PC-9 (cell line): Measurements from ENCODE around the gene DCUN1D4. TPM values are rescaled to one million over a fixed set of nuclear protein-coding genes. Genes with fewer than 3 reads are reported as not detected.

Experiments
- BruUV-seq: library from RNA; stranded (reverse); fragments of 400-500 nt; replicated peaks from 2 replicates; lab custom pipeline; 2021; lab: Mats Ljungman, UMichigan
- CTCF ChIA-PET: fragments of 300-600 bp; sonication (Branson Sonifier 250); formaldehyde crosslinking; loops from one replicate; lab custom pipeline; 2022; ENCODE audit warnings: antibody characterized with exemption; lab: Charles Lee
- POLR2A ChIA-PET: fragments of 300-600 bp; sonication (Branson Sonifier 250); formaldehyde crosslinking; loops from one replicate; lab custom pipeline; 2022; ENCODE audit warnings: antibody characterized with exemption; ENCODE audit not compliant: unreplicated experiment; lab: Charles Lee
- DNase-seq, 2 experiments: peaks; one replicate each; pipeline versions ENCODE4 v3.0.0 to v3.0.0-alpha.2; 2015 to 2022; ENCODE audit warnings: mixed read lengths in 1 of 2
- H2AFZ ChIP-seq: fragments of 200-600 bp; sonication (generic); 2 replicates; pipeline ENCODE4 v1.8.1; 2017; ENCODE audit warnings: antibody characterized with exemption
- H3F3A ChIP-seq: fragments of 200-600 bp; sonication (generic); 2 replicates; pipeline ENCODE4 v1.8.1; 2017; ENCODE audit warnings: antibody characterized with exemption, mild to moderate bottlenecking, low read depth; ENCODE audit not compliant: insufficient read depth
- H3K27ac ChIP-seq: fragments of 200-600 bp; sonication (generic); 2 replicates; pipeline ENCODE4 v1.6.1; 2016; ENCODE audit warnings: mixed run types
- H3K27me3 ChIP-seq: fragments of 200-600 bp; sonication (generic); 2 replicates; pipeline ENCODE4 v1.6.1; 2016; ENCODE audit warnings: low read depth, mixed run types; ENCODE audit not compliant: insufficient read depth
- H3K36me3 ChIP-seq: fragments of 200-600 bp; sonication (generic); 2 replicates; pipeline ENCODE4 v1.6.1; 2016; ENCODE audit warnings: low read depth, mixed run types
- H3K4me1 ChIP-seq: fragments of 200-600 bp; sonication (generic); replicated peaks from 2 replicates; pipeline ENCODE4 v1.6.1; 2016; ENCODE audit warnings: mixed run types; ENCODE audit not compliant: insufficient read depth
- H3K4me2 ChIP-seq: fragments of 200-600 bp; sonication (generic); 2 replicates; pipeline ENCODE4 v1.6.1; 2017; ENCODE audit warnings: mixed run types
- H3K4me3 ChIP-seq: fragments of 200-600 bp; sonication (generic); 2 replicates; pipeline ENCODE4 v1.6.1; 2016; ENCODE audit warnings: mixed run types
- H3K79me2 ChIP-seq: fragments of 200-600 bp; sonication (generic); 2 replicates; pipeline ENCODE4 v1.6.1; 2017; ENCODE audit warnings: low read depth, mixed run types
- H3K9me2 ChIP-seq: fragments of 200-600 bp; sonication (generic); 2 replicates; pipeline ENCODE4 v1.8.1; 2017; ENCODE audit warnings: mild to moderate bottlenecking; ENCODE audit not compliant: insufficient read depth
- H3K9me3 ChIP-seq: fragments of 200-600 bp; sonication (generic); 2 replicates; pipeline ENCODE4 v1.8.1; 2016; ENCODE audit warnings: low read depth; ENCODE audit not compliant: insufficient read depth
- H4K20me1 ChIP-seq: fragments of 200-600 bp; sonication (generic); 2 replicates; pipeline ENCODE4 v1.8.1; 2017; ENCODE audit not compliant: insufficient read depth
- CTCF ChIP-seq: fragments of 200-600 bp; sonication (generic); conservative IDR thresholded peaks from 2 replicates; pipeline ENCODE4 v1.6.1; 2017; ENCODE audit warnings: mixed run types, antibody characterized with exemption, mild to moderate bottlenecking, moderate library complexity
- EZH2 ChIP-seq: fragments of 200-600 bp; sonication (generic); IDR thresholded peaks from 2 replicates; pipeline ENCODE4 v1.8.0; 2017; ENCODE audit warnings: antibody characterized with exemption, low read depth
- intact Hi-C: fragments of 100-400 bp; cut with micrococcal nuclease; formaldehyde crosslinking; loops from one replicate; pipeline ENCODE4 v1.10.0; 2022; ENCODE audit not compliant: unreplicated experiment
- total RNA-seq: library from RNA; stranded (reverse); gene quantifications from 2 replicates; pipeline ENCODE4 v1.2.3, GENCODE V29; 2021

The DCUN1D4 gene
- total RNA-seq, 1 experiment from 2014 or later = 24.9 TPM

GRCh38 chr4:51862199-51862598 lies 19.2 kb downstream of the DCUN1D4 start:
- no peak overlapping the region for H3K27ac ChIP-seq
- DNase-seq = no peak
- H3F3A ChIP-seq = no peaks in the 10 kb centered on the region
- no peak overlapping the region for H3K4me2 ChIP-seq
- H3K4me3 ChIP-seq = no peak overlapping the region
- intact Hi-C loops = no loop called here
- CTCF ChIA-PET = no interaction called here
- BruUV-seq = no TSS peak
- no peaks in the 10 kb centered on the region for H3K9me2 ChIP-seq
- no peaks in the 10 kb centered on the region for H3K4me1 ChIP-seq
- H2AFZ ChIP-seq = no peak overlapping the region
- H3K27me3 ChIP-seq = no peaks in the 10 kb centered on the region
- no peaks in the 10 kb centered on the region for H3K36me3 ChIP-seq
- TF ChIP-seq EZH2 (no peak), CTCF (no peak)
- 0 out of 2 replicates have a peak, but pooled peaks cover 5% of the 10 kb centered on the region for H3K79me2 ChIP-seq
- no peaks in the 10 kb centered on the region for H4K20me1 ChIP-seq
- no peaks in the 10 kb centered on the region for H3K9me3 ChIP-seq
- POLR2A ChIA-PET = no interaction called here

- no peak for DNase-seq
- H3K9me3 ChIP-seq = no peaks in the 10 kb centered on the region
- no peaks in the 10 kb centered on the region for H3K9me2 ChIP-seq
- H2AFZ ChIP-seq = no peak overlapping the region
- ChIA-PET POLR2A (no interaction called here), CTCF (no interaction called here)
- intact Hi-C loops = no loop called here
- no peak overlapping the region for H3K4me3 ChIP-seq
- no peak overlapping the region for H3K4me2 ChIP-seq
- no peaks in the 10 kb centered on the region for H3K27me3 ChIP-seq
- no TSS peak for BruUV-seq
- 0 out of 2 replicates have a peak, but pooled peaks cover 2% of the 10 kb centered on the region for H3K79me2 ChIP-seq
- no peaks in the 10 kb centered on the region for H3F3A ChIP-seq
- no peak overlapping the region for H3K27ac ChIP-seq
- H4K20me1 ChIP-seq = no peaks in the 10 kb centered on the region
- TF ChIP-seq EZH2 (no peak), CTCF (no peak)
- H3K4me1 ChIP-seq = no peaks in the 10 kb centered on the region
- no peaks in the 10 kb centered on the region for H3K36me3 ChIP-seq
These were observed 19.8 kb downstream of the DCUN1D4 start for GRCh38 chr4:51862781-51863180.

DNA sequence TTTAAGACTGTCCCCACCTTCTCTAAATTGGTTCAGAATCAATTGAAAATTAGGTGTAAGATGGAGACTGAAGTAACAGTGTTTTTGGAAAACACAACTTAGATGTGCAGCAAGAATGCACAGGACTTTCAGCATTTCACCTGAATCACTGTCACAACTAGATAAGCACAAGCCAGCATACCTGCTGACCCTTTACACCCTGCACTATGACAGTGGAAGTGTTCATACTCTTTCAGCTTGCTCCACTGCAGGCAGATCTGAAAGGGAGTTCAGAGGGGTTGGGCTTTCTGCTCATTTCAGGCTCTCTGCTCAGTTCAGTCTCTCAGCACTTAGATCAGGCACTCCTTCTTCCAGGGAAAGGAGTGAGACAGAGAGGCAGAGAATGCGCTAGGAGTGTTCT lies 22.8 kb downstream of the DCUN1D4 start:
- intact Hi-C loops = no loop called here
- H3K27ac ChIP-seq = no peak overlapping the region
- no peak overlapping the region for H3K4me3 ChIP-seq
- no peaks in the 10 kb centered on the region for H3K79me2 ChIP-seq
- H4K20me1 ChIP-seq = no peaks in the 10 kb centered on the region
- H3K36me3 ChIP-seq = no peaks in the 10 kb centered on the region
- no peaks in the 10 kb centered on the region for H3F3A ChIP-seq
- no TSS peak for BruUV-seq
- no peak overlapping the region for H2AFZ ChIP-seq
- H3K27me3 ChIP-seq = no peaks in the 10 kb centered on the region
- TF ChIP-seq EZH2 (no peak), CTCF (no peak)
- CTCF ChIA-PET = no interaction called here
- no peaks in the 10 kb centered on the region for H3K9me2 ChIP-seq
- DNase-seq = no peak
- H3K4me1 ChIP-seq = no peaks in the 10 kb centered on the region
- no peaks in the 10 kb centered on the region for H3K9me3 ChIP-seq
- POLR2A ChIA-PET = no interaction called here
- no peak overlapping the region for H3K4me2 ChIP-seq
